Stomach smooth muscle (tissue), 2 donors: ENCODE results near the gene MPPED2.

Experiments used
- H3K27ac ChIP-seq: one replicate; pipeline ENCODE4 v1.7.0; 2013; ENCODE audit warnings: mild to moderate bottlenecking, low read length, inconsistent platforms
- H3K27me3 ChIP-seq, 2 donors: one replicate each; pipeline ENCODE4 v1.7.0; 2013; ENCODE audit warnings: low read length in 2 of 2; ENCODE audit not compliant: insufficient read depth in 2 of 2, control insufficient read depth in 1 of 2
- H3K36me3 ChIP-seq, 2 donors: one replicate each; pipeline ENCODE4 v1.7.0; 2013; ENCODE audit warnings: low read length in 2 of 2; ENCODE audit not compliant: control insufficient read depth in 2 of 2, insufficient read depth in 2 of 2
- H3K4me1 ChIP-seq: one replicate; pipeline ENCODE4 v1.7.0; 2013; ENCODE audit warnings: low read length; ENCODE audit not compliant: control insufficient read depth, insufficient read depth
- H3K4me3 ChIP-seq, 2 donors: one replicate each; pipeline ENCODE4 v1.7.0; 2013; ENCODE audit warnings: low read length in 2 of 2
- H3K9ac ChIP-seq, 2 donors: one replicate each; pipeline ENCODE4 v1.7.0; 2013; ENCODE audit warnings: low read length in 2 of 2, mild to moderate bottlenecking in 1 of 2
- H3K9me3 ChIP-seq, 2 donors: one replicate each; pipeline ENCODE4 v1.7.0; 2013; ENCODE audit warnings: low read length in 2 of 2; ENCODE audit not compliant: control insufficient read depth in 2 of 2
- donor health status: healthy.
- donor health status: Pancreatic carcinoma.

MPPED2 gene

GRCh38 chr11:30393012-30393411 is 193.1 kb downstream of the MPPED2 start:
- no peaks in the 10 kb centered on the region for H3K36me3 ChIP-seq
- H3K27me3 ChIP-seq, result no peaks in the 10 kb centered on the region
- H3K4me3 ChIP-seq, result no peak overlapping the region
- H3K9me3 ChIP-seq, result no peaks in the 10 kb centered on the region
- H3K27ac ChIP-seq, result no peak overlapping the region
- H3K9ac ChIP-seq, result no peak overlapping the region
- H3K4me1 ChIP-seq, result no peaks in the 10 kb centered on the region

GRCh38 chr11:30392221-30392784 is 193.8 kb downstream of the MPPED2 start:
- no peaks in the 10 kb centered on the region for H3K27me3 ChIP-seq
- H3K27ac ChIP-seq, result no peak overlapping the region
- no peaks in the 10 kb centered on the region for H3K9me3 ChIP-seq
- H3K4me1 ChIP-seq, result no peaks in the 10 kb centered on the region
- no peak overlapping the region for H3K9ac ChIP-seq
- peak overlapping the region in 1 of 2 donors; percentile 11 for H3K4me3 ChIP-seq
- H3K36me3 ChIP-seq, result no peaks in the 10 kb centered on the region

GRCh38 chr11:30388957-30389356 is 197.2 kb downstream of the MPPED2 start:
- no peak overlapping the region for H3K9ac ChIP-seq
- H3K4me3 ChIP-seq, result no peak overlapping the region
- no peak overlapping the region for H3K27ac ChIP-seq

GRCh38 chr11:30387891-30388861 is 198.0 kb downstream of the MPPED2 start:
- H3K9me3 ChIP-seq, result no peaks in the 10 kb centered on the region
- no peaks in the 10 kb centered on the region for H3K4me1 ChIP-seq
- no peaks in the 10 kb centered on the region for H3K27me3 ChIP-seq
- H3K4me3 ChIP-seq, result no peak overlapping the region
- H3K27ac ChIP-seq, result no peak overlapping the region
- no peak overlapping the region for H3K9ac ChIP-seq
- no peaks in the 10 kb centered on the region for H3K36me3 ChIP-seq

More at GRCh38 chr11:30388957-30389356, 197.2 kb downstream of the MPPED2 start:
- H3K9me3 ChIP-seq, result no peaks in the 10 kb centered on the region
- no peaks in the 10 kb centered on the region for H3K27me3 ChIP-seq
- H3K4me1 ChIP-seq, result no peaks in the 10 kb centered on the region
- no peaks in the 10 kb centered on the region for H3K36me3 ChIP-seq

GRCh38 chr11:30381879-30382278 is 204.3 kb downstream of the MPPED2 start:
- no peaks in the 10 kb centered on the region for H3K27me3 ChIP-seq
- no peaks in the 10 kb centered on the region for H3K4me1 ChIP-seq
- no peak overlapping the region for H3K9ac ChIP-seq
- no peaks in the 10 kb centered on the region for H3K36me3 ChIP-seq
- no peaks in the 10 kb centered on the region for H3K9me3 ChIP-seq
- no peak overlapping the region for H3K4me3 ChIP-seq
- no peak overlapping the region for H3K27ac ChIP-seq

GRCh38 chr11:30380846-30381245 is 205.3 kb downstream of the MPPED2 start:
- H3K4me3 ChIP-seq, result no peak overlapping the region
- no peaks in the 10 kb centered on the region for H3K36me3 ChIP-seq
- H3K9me3 ChIP-seq, result no peaks in the 10 kb centered on the region
- H3K4me1 ChIP-seq, result no peaks in the 10 kb centered on the region
- no peak overlapping the region for H3K27ac ChIP-seq
- no peak overlapping the region for H3K9ac ChIP-seq
- no peaks in the 10 kb centered on the region for H3K27me3 ChIP-seq

- Histone ChIP-seq H3K9ac (no peak overlapping the region), H3K4me1 (no peaks in the 10 kb centered on the region), H3K9me3 (no peaks in the 10 kb centered on the region), H3K27me3 (no peaks in the 10 kb centered on the region), H3K4me3 (no peak overlapping the region), H3K27ac (no peak overlapping the region), H3K36me3 (no peaks in the 10 kb centered on the region)
Measured at GRCh38 chr11:30377347-30377746, 208.8 kb downstream of the MPPED2 start.

- H3K27me3 ChIP-seq, result no peaks in the 10 kb centered on the region
- H3K27ac ChIP-seq, result no peak overlapping the region
- H3K9me3 ChIP-seq, result no peaks in the 10 kb centered on the region
- H3K4me1 ChIP-seq, result no peaks in the 10 kb centered on the region
- no peak overlapping the region for H3K9ac ChIP-seq
- H3K4me3 ChIP-seq, result no peak overlapping the region
- no peaks in the 10 kb centered on the region for H3K36me3 ChIP-seq
Measured at GRCh38 chr11:30370164-30370563, 216.0 kb downstream of the MPPED2 start.

- Histone ChIP-seq H3K4me1 (no peaks in the 10 kb centered on the region), H3K36me3 (no peaks in the 10 kb centered on the region), H3K9ac (no peak overlapping the region), H3K27me3 (no peaks in the 10 kb centered on the region), H3K27ac (no peak overlapping the region), H3K4me3 (no peak overlapping the region), H3K9me3 (no peaks in the 10 kb centered on the region)
Measured at GRCh38 chr11:30368394-30368793, 217.8 kb downstream of the MPPED2 start.

GRCh38 chr11:30365793-30366517 is 220.2 kb downstream of the MPPED2 start:
- Histone ChIP-seq H3K9ac (no peak overlapping the region), H3K36me3 (no peaks in the 10 kb centered on the region), H3K27ac (no peak overlapping the region), H3K9me3 (no peaks in the 10 kb centered on the region), H3K4me3 (no peak overlapping the region), H3K4me1 (no peaks in the 10 kb centered on the region), H3K27me3 (no peaks in the 10 kb centered on the region)
